T47D (cell line): ENCODE data around the gene RNF19B.
"Not testable (repeated sequence)": the region's sequence is repeated elsewhere in the genome, so short reads cannot be mapped to it uniquely, and the experiment has no call there.

ENCODE experiments used
- DNase-seq, 2 experiments: peaks; one replicate each; pipeline versions ENCODE4 v3.0.0 to v3.0.0-alpha.2; 2011 to 2012; ENCODE audit warnings: low read depth in 1 of 2, low spot score in 1 of 2
- JUND ChIP-seq: IDR thresholded peaks from 2 replicates; pipeline ENCODE4 v1.6.1; 2012; ENCODE audit warnings: low read depth
- in situ Hi-C: cut with HindIII; loops from 2 replicates; pipeline ENCODE4 v1.10.0; 2016; ENCODE audit warnings: low sequenced_read_pairs, low pct_unique_long_range_greater_than_20kb

RNF19B gene

DNA sequence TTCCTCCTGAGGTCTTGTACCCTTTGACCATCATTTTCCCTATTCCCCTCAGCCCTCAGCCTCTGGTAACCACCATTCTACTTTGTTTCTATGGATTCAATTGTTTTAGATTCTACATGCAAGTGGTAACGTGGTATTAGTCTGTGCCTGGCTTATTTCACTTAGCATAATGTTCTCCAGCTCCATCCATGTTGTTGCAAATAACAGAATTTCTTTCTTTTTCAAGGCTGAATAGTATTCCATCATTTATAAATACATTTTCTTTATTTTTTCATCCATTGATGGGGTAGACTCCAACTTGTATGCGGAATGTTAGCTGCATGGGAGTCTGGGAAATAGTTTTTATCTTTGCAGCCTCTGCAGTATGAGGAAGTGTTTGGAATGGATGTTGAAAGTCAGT, 37.2 kb downstream of the RNF19B start:
- in situ Hi-C loops: no loop called here
- no peak for DNase-seq
- TF ChIP-seq JUND: no peak

DNA sequence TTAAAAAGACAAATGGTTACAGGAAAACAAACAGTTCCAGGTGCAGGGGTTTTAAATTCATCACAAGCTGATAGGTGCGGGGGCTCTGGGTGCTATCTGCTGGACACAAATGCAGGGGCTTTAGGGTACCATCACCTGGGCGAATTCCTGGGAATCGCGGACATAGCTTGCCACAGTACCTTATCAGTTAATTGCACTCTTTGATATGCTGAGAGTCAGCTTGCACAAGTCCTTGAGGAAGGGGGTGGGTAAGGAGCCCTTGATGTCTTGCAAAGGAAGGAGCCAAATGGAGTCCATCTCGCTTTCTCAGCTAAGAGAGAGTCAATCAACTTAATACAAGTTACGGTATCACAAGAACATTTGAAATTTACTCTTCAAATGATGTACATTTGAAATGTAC, 38.0 kb downstream of the RNF19B start:
- TF ChIP-seq JUND: no peak
- in situ Hi-C loops: no loop called here
- DNase-seq: no peak

DNA sequence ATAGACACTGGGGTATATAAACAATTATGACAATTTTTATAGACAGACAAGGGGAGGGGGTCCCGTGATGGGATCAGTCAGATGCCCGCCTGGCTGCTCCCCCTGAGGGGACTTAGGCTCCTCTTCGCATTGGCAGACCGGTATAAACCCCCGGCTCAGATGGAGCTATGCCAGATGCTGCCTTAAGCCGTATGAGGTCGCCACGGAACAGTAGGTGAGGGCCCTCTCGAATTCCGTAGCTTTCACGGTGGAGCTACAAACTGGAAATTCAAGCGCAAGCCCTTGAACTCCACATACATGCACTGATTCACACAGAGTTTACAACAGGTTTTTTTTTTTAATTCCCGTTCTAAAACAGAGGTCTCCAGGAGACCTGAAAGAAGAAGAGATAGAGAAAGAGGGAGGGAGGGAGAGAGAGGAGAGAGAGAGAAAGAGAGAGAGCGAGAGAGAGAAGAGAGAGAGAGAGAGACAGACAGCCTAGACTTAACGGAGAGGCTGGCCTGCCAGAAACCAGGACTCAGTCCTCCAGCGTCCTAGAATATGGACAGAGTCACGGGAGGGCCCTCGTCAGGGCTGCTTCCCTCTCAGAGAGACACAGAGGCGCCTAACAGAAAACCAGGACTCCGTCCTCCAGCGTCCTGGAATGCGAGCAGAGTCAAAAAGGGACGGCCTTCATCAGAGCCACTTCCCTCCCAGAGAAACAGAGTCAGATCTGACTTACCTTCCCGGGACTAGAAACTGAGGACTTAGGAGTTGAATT, 39.0 kb downstream of the RNF19B start:
- in situ Hi-C loops: no loop called here
- DNase-seq: no peak
- no peak for TF ChIP-seq JUND

DNA sequence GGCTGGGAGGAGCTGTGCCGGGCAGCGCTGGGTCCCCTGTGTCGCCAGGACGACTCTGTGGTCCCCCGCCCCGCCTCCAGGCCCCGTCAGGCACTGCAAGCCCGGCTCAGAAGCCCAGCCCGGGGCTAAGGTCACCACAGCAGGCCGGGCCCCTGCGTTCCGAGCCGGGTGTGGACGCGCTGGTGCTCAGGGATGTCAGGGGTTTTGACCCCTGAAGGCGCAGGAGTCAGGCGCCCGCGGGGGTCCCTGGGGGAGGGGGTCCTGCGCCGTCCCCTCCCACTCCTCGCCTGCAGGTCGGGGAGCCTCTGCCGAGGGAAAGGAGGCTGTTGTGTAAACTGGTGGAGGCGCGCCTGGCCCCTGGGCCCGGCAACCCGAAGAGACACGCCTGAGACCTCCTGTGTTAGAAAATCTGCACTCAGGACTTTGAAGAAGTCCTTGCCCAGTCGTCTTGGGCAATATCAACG, 39.7 kb downstream of the RNF19B start:
- in situ Hi-C loops: no loop called here
- TF ChIP-seq JUND: no peak
- DNase-seq: no peak

DNA sequence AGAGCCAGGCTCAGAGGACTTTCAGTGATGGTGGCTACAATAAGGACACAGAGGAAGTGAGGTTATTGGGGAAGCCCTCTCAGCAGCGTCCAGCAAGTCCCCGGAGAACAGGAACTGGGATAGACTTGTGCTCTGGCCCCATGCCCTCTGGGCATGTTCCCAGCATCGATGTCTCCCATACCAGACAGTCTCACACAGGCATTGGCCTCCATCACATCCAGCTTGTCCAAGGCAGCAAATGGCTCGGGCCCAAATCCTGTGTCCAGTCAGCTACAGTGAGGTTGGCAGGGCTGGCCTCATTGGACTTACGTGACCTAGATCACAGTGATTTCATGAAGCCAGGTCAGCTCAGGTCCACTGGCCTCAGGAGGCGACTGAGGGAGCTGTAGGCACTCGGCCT, 43.8 kb downstream of the RNF19B start:
- DNase-seq: no peak
- in situ Hi-C loops: no loop called here
- TF ChIP-seq JUND: no peak

DNA sequence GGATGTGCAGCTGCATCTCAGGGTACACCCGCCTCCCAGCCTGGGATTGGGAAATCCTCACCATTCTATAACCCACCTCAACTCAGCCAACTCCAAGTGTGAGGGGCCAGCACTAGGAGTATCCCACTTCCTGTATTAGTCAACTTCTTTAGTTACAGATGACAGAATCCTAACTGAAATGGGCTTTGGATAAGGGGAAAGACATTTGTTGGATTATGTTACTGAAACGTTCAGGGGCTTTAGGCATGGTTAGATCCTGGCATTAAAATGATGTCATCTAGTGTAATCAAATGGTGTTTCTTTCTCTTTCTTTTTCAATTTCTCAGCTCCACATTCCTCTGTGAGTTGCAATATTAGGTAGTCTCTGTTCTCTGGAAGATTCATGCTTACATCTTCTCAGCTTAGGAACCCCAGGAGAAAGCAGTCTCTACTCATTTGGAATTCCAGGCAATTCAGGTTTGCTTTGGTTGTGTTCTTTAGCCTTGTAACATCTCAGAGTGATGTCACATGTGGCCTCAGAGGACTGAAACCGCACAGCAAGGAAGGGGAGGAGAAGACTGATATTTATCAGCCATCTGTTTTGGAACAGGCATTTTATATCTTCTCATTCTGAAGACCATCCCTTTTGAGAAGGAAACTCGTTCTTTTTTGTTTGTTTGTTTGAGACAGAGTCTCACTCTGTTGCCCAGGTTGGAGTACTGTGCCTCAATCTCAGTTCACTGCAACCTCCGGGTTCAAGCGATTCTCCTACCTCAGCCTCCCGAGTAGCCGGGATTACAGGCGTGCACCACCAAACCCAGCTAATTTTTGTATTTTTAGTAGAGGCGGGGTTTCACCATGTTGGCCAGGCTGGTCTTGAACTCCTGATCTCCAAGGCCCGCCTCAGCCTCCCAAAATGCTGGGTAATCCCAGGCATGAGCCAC, 44.5 kb downstream of the RNF19B start:
- TF ChIP-seq JUND: no peak
- no peak for DNase-seq
- in situ Hi-C loops: no loop called here

DNA sequence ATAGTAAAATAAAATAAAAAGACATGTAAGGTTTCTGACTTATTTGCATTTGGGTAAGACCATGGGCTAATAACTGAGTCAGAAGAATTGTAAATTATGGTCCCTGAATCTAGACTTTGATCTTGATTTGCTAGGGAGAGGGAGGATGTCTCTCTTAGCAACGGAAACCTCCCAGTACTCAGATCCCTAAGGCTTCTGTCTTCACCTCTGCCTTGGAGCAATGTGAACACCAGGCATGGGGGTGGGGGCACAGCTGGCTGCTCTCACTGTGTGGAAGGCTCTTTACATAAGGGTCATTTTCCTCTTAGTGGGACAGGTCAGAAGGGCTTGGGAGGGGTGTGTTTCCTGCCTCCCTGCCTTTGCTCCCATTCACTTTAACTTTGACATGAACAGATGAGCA, 46.4 kb downstream of the RNF19B start:
- in situ Hi-C loops: no loop called here
- no peak for DNase-seq
- TF ChIP-seq JUND: no peak

DNA sequence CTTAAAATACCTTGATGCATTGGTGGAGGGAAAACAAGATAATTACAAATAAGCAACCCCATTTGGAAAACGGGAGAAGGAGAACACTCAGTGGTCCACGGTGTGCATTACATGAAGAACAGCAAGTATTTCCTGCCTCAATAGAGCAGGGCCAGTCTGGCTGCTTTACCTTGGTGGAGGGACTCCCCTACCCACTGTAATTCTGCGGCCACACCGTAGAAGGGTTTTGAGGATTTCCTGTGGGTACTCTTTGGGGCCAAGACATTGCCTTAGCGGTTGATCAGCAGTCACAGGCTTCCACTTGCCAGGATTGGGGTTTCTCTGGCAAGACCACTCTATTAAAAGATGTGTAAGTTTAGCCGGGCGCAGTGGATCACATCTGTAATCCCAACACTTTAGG, 47.1 kb downstream of the RNF19B start:
- no peak for TF ChIP-seq JUND
- in situ Hi-C loops: no loop called here
- no peak for DNase-seq

DNA sequence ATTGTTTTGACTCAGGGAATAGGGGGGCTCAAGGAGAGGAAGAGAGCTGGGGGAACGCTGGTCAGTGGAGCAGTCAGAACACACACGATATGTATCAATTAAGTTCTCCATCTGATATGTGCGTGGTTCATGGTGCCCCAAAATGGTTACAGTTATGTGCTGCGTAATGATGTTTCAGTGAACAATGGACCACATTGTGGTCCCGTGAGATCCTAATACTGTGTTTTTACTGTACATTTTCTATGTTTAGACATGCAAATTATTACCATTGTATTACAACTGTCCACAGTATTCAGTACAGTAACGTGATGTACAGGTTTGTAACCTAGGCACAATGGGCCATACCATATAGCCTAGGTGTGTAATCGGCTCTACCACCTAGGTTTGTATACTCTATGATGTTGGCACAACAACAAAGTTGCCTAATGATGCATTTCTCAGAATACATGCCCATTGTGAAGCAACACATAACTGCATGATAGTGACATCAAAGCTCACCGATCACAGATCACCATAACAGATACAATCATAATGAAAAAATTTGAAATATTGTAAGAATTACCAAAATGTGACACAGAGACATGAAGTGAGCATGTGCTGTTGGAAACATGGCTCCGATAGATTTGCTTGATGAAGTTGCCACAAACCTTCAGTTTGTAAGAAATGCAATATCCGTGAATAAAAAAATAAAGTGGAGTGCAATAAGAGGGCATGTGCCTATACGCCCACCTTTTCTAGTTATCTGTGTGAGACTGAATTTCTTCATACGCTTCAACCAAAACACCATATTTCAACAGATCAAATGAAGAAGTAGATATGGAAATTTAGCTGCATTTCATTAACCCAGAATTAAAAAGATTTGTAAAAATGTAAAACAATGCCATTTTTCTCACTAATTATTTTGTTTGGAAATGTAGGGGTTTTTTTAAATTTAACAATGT, 48.6 kb downstream of the RNF19B start:
- no peak for TF ChIP-seq JUND
- in situ Hi-C loops: no loop called here
- no peak for DNase-seq

DNA sequence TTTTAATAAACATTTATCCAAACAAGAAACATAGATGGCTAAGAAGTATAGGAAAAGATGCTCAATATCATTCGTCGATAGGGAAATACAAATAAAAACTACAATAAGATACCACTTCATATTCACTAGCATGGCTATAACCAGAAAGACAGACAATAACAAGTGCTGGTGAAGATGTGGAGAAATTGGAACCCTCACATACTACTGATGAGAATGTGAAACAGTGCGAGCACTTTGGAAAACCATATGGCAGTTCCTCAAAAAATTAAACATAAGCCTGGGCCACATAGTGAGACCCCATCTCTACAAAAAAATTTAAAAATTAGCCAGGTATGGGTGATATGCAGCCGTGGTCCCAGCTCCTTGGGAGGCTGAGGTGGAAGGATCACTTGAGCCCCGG, 54.3 kb downstream of the RNF19B start:
- no peak for DNase-seq
- TF ChIP-seq JUND: no peak
- in situ Hi-C loops: no loop called here

DNA sequence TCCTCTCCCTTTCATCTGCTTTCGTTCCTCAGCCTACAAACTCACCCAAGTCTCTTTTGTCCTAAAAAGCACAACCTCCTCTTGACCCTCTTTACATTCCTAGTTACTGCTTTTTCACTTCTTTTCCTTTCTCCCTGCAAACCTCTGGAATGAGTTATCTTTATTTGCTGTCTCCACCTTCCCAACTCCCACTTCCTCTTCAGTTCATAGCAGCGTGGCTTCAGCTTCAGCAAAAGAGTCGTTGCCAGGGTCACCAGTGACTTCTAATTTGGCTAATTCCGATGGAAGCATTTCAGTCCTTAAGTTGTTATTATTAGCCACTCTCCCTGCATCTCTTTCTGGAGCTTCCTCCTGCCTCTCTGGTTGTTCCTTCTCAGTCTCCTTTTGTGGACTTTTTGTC, 57.2 kb downstream of the RNF19B start:
- peak in 1 of 2 experiments; percentile 40 for DNase-seq
- in situ Hi-C loops: no loop called here
- no peak for TF ChIP-seq JUND

DNA sequence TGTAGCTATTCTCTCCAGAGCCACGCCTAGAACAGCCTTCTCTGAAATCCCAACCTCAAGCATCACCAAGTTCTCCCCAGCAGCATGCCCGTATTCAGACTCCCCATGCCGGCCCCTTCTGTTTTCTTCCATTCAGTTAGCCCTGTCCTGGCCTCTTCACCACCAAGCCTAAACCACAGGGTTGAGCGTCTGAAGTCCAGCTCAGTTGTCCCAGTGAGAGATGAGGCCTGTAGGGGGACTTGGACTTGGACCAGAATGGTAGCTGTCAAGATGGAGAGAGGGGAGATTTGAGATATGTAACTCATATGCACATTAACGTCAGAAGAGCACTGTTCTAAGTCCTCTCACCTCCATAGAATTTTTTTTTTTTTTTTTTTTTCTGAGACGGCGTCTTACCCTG, 58.0 kb downstream of the RNF19B start:
- TF ChIP-seq JUND: no peak
- DNase-seq: no peak
- in situ Hi-C loops: no loop called here

DNA sequence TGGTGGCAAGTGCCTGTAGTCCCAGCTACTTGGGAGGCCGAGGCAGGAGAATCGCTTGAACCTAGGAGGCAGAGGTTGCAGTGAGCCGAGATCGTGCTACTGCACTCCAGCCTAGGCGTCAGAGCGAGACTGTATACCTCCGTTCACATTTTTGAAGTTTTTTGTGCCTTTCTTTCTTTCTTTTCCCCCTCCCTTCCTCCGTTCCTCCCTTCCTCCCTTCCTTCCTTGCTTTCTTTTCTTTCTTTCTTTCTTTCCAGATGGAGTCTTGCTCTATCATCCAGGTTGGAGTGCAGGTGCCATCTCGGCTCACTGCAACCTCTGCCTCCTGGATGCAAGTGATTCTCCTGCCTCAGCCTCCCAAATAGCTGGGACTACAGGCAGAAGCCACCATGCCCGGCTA, 59.0 kb downstream of the RNF19B start:
- in situ Hi-C loops, DNase-seq: not testable (repeated sequence)
